Activated CD4-positive, alpha-beta memory T cell treated with anti-CD3 and anti-CD28 coated beads for 36 hours (primary cell): Measurements from ENCODE around the gene RCOR1. TPM values are rescaled to one million over a fixed set of nuclear protein-coding genes. Genes with fewer than 3 reads are reported as not detected.

Experiments
- CTCF ChIA-PET: fragments of 350-600 bp; sonication (Branson Sonifier 250); formaldehyde crosslinking; loops from one replicate; lab custom pipeline; 2021; ENCODE audit warnings: antibody characterized with exemption, inconsistent platforms; lab: Charles Lee
- POLR2A ChIA-PET: fragments of 350-600 bp; sonication (Branson Sonifier 250); formaldehyde crosslinking; loops from one replicate; lab custom pipeline; 2021; ENCODE audit warnings: antibody characterized with exemption; lab: Charles Lee
- DNase-seq: peaks from one replicate; pipeline ENCODE4 v3.0.0-alpha.2; 2020
- H3K27ac Mint-ChIP-seq: one replicate; pipeline ENCODE4 v1.8.0; 2021; ENCODE audit warnings: mixed read lengths
- H3K27me3 Mint-ChIP-seq: one replicate; pipeline ENCODE4 v1.8.0; 2021; ENCODE audit warnings: mixed read lengths
- H3K36me3 Mint-ChIP-seq: one replicate; pipeline ENCODE4 v1.8.0; 2021; ENCODE audit warnings: mixed read lengths
- H3K4me1 Mint-ChIP-seq: one replicate; pipeline ENCODE4 v1.8.0; 2021; ENCODE audit warnings: low read depth, mixed read lengths
- H3K4me3 Mint-ChIP-seq: one replicate; pipeline ENCODE4 v1.8.0; 2021; ENCODE audit warnings: mild to moderate bottlenecking, mixed read lengths
- H3K9me3 Mint-ChIP-seq: one replicate; pipeline ENCODE4 v1.8.0; 2021; ENCODE audit warnings: mixed read lengths
- intact Hi-C: fragments of 100-400 bp; cut with micrococcal nuclease; formaldehyde crosslinking; loops from one replicate; pipeline ENCODE4 v1.15.1; 2023
- total RNA-seq, 2 experiments: library from RNA; stranded (reverse); gene quantifications; one replicate each; pipeline ENCODE4 v1.2.3, GENCODE V29; 2021

Gene RCOR1
- total RNA-seq, 2 experiments from 2014 or later, result 14.1 to 14.3 TPM

DNA sequence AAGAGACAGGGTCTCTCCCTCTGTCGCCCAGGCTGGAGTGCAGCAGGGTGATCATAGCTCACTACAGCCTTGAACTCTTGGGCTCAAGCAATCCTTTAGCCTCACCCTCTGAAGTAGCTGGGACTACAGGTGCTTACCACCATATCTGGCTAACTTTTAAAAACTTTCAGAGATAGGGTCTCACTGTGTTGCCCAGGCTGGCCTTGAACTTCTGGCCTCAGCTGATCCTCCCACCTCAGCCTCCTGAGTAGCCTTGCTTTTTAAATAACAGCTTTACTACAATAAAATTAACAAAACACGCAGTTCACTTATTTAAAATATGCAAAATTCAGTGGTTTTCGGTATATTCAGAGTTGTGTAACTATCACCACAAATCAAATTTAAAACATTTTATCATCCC is 79.0 kb downstream of the RCOR1 start:
- Mint-ChIP-seq H3K4me1 (peaks cover 12% of the 10 kb centered on the region), H3K36me3 (peaks cover 7% of the 10 kb centered on the region), H3K9me3 (peaks cover 5% of the 10 kb centered on the region), H3K27me3 (no peaks in the 10 kb centered on the region), H3K4me3 (no peak overlapping the region), H3K27ac (no peak overlapping the region)
- DNase-seq, result no peak
- intact Hi-C loops, result no loop called here
- ChIA-PET CTCF (no interaction called here), POLR2A (no interaction called here)

DNA sequence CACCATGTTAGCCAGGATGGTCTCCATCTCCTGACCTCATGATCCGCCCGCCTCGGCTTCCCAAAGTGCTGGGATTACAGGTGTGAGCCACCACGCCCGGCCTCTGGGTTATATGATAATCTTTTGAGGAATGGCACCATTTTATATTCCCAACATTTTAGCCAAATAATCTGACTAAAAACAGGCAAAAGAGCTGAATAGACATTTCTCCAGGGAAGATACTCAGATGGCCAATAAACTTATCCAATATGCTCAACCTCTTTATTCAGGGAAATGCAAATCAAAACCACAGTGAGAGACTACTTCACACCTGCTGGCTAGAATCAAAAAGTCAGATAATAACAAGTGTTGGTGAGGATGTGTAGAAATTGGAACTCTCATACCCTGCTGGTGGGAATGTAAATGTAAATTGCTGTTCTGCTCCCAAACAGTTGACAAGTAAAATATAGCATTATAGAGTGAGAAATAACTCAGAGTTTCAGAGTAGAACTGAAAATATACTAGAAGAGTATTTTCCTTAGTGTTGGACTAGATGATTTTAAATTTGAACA is 80.0 kb downstream of the RCOR1 start:
- POLR2A ChIA-PET, result no interaction called here
- CTCF ChIA-PET, result interaction anchor here (1.0 kb wide), 1 partner anchor 81 kb away, joined by 3 read pairs; no protein-coding TSS in a partner anchor
- intact Hi-C loops, result no loop called here
- Mint-ChIP-seq H3K9me3 (peaks cover 5% of the 10 kb centered on the region), H3K27me3 (no peaks in the 10 kb centered on the region), H3K27ac (no peak overlapping the region), H3K4me3 (no peak overlapping the region), H3K4me1 (peaks cover 11% of the 10 kb centered on the region), H3K36me3 (peaks cover 7% of the 10 kb centered on the region)
- DNase-seq, result no peak

DNA sequence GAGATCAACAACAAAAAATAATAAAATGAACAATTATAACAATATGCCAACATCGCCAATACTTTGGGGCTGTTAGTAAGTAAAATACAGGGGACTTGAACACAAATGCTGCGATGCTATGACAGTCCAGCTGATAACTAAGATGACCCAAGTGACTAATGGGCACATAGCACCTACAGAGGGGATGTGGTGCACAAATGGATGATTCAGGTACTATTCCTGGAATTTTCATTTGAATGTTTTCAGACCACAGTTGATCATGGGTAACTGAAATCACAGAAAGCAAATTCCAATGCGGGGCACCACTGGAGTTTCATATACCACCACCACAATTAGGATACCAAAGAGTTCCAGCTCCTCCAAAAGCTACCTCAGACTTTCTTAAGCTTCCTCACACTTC is 82.9 kb downstream of the RCOR1 start:
- Mint-ChIP-seq H3K4me3 (no peak overlapping the region), H3K4me1 (peaks cover 9% of the 10 kb centered on the region), H3K9me3 (peaks cover 5% of the 10 kb centered on the region), H3K27ac (no peak overlapping the region), H3K27me3 (no peaks in the 10 kb centered on the region), H3K36me3 (peaks cover 7% of the 10 kb centered on the region)
- ChIA-PET POLR2A (no interaction called here), CTCF (no interaction called here)
- no peak for DNase-seq
- intact Hi-C loops, result no loop called here

DNA sequence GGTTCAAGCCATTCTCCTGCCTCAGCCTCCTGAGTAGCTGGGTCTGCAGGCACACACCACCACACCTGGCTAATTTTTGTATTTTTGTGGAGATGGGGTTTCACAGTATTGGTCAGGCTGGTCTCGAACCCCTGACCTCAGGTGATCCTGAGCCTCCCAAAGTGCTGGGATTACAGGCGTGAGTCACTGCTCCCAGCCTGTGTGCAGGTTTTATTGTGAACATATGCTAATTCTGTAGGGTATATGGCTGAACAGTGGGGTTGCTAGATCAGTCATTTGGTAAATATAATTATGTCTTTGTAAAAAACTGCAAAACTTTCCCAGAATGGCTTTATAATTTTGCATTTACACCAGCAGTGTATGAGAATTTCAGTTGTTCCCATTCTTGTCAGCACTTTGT is 85.9 kb downstream of the RCOR1 start:
- Mint-ChIP-seq H3K4me1 (peaks cover 6% of the 10 kb centered on the region), H3K27ac (no peak overlapping the region), H3K36me3 (peaks cover 3% of the 10 kb centered on the region), H3K4me3 (no peak overlapping the region), H3K9me3 (no peaks in the 10 kb centered on the region), H3K27me3 (no peaks in the 10 kb centered on the region)
- POLR2A ChIA-PET, result no interaction called here
- intact Hi-C loops, result no loop called here
- CTCF ChIA-PET, result no interaction called here
- DNase-seq, result no peak

DNA sequence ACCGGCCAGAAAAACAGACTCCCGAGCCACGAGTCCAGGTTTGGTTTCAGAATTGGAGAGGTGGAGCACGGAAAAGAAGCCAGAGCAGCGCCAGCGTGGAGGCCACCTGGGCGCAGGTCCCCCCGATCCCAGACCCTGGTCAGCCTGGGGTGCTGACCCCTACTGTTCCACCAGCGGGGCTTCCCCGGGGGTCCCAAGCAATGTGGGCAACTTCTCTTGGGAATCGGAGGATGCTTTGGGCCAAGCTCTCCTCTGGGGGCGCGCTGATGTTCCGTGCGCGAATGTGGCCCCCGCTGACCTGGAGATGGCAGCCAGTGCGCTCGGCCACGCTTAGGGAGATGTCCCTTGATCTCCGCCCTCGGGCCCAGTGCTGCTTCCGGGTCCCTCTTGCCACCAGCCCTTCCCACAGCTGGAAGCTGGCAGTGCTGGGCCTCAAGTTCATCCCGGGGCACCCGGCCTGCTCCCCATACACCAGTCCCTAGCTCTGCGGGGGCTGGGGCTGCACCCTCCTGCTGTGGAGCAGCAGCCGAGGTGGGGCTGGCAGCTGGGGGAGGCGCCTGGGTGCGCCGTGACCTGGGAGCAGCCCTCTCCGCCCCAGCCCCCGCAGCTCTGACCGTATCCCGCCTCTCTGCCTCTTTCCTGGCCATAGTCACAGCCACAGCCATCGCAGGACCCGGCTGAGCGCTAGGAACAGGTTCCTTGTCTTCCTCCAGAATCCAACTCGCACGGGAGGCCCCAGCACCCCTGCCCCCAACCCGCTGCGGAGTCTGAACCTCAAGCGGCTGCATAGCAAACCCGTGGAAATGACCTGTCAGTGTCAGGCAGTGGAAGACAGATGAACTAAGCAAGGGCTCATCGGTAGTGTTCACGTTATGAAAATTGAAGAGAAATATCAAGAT is 91.2 kb downstream of the RCOR1 start:
- DNase-seq, result no peak
- Mint-ChIP-seq H3K9me3 (no peaks in the 10 kb centered on the region), H3K27me3 (no peaks in the 10 kb centered on the region), H3K36me3 (peaks cover 1% of the 10 kb centered on the region), H3K27ac (no peak overlapping the region), H3K4me3 (no peak overlapping the region), H3K4me1 (peaks cover 7% of the 10 kb centered on the region)
- CTCF ChIA-PET, result interaction anchor here (1.5 kb wide), 1 partner anchor 10 kb away, joined by 4 read pairs; no protein-coding TSS in a partner anchor
- POLR2A ChIA-PET, result no interaction called here
- intact Hi-C loops, result no loop called here

DNA sequence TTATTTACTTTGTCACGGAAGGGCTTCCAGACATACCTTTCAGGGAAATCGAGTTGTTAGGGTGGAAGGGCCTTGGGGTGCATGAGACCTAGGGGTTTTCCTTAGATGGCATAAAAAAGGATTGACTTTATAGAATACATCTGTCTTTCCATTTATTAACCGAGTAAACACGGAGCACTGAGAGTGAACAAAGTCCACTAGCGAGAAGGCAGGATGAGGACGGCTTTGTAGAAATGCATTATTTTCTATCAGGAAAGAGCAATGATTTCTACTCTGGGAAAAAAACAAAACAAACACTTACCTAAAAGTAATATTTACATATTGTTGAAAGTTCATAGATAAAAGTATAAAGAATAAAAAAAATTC is 91.8 kb downstream of the RCOR1 start:
- H3K4me3 Mint-ChIP-seq, result no peak overlapping the region
- no peaks in the 10 kb centered on the region for H3K27me3 Mint-ChIP-seq
- ChIA-PET CTCF (interaction anchor here (1.5 kb wide), 1 partner anchor 10 kb away, joined by 4 read pairs; no protein-coding TSS in a partner anchor), POLR2A (no interaction called here)
- intact Hi-C loops, result no loop called here
- no peak overlapping the region for H3K27ac Mint-ChIP-seq
- H3K4me1 Mint-ChIP-seq, result peaks cover 7% of the 10 kb centered on the region
- no peak for DNase-seq
- peaks cover 1% of the 10 kb centered on the region for H3K36me3 Mint-ChIP-seq
- no peaks in the 10 kb centered on the region for H3K9me3 Mint-ChIP-seq

DNA sequence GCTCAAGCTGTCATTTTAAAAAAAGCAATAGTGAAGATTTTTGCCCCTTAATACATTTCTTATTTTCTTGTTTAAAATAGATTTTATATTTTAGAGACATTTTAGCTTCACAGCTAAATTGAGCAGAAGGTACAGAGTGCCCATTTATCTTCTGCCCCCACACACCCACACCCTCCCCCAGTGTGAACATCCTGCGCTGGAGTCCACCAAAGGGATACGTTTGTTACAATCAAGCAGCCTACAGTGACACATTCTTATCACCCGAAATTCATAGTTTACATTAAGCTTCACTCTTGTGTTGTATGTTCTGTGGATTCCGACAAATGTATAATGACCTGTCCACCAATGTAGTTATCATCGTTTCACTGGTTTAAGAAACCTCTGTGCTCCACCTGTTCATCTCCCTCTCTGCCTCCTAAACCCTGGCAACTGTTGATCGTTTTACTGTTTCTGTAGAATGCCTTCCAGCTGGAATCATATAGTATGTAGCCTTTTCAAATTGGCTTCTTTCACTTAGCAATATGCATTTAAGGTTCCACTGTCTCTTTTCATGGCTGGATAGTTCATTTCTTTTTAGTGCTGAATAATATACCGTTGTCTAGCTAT is 93.8 kb downstream of the RCOR1 start:
- Mint-ChIP-seq H3K36me3 (peaks cover 1% of the 10 kb centered on the region), H3K9me3 (no peaks in the 10 kb centered on the region), H3K27ac (no peak overlapping the region), H3K4me3 (no peak overlapping the region), H3K27me3 (no peaks in the 10 kb centered on the region), H3K4me1 (peaks cover 7% of the 10 kb centered on the region)
- intact Hi-C loops, result no loop called here
- POLR2A ChIA-PET, result no interaction called here
- no peak for DNase-seq
- CTCF ChIA-PET, result interaction anchor here (1.8 kb wide), 1 partner anchor 8 kb away, joined by 12 read pairs; no protein-coding TSS in a partner anchor

DNA sequence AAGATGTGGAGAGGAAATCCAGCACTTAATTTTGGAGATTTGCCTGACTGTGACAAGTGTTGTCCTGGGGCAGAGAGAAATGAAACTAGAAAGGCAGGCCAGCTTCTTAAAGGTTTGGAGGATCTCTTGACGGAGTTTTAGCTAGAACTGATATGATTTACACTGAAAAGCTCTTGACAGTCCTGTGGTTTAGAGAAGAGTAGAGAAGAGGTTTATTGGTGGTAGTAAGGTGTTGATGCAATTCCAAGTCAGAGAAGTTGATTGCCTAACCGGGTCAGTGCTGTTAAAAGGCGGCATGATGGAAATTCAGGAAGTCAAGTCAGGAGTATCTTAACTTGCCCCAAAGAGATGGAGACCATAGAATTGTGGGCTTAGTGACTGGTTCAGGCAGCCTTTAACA is 95.8 kb downstream of the RCOR1 start:
- H3K27ac Mint-ChIP-seq, result no peak overlapping the region
- POLR2A ChIA-PET, result no interaction called here

DNA sequence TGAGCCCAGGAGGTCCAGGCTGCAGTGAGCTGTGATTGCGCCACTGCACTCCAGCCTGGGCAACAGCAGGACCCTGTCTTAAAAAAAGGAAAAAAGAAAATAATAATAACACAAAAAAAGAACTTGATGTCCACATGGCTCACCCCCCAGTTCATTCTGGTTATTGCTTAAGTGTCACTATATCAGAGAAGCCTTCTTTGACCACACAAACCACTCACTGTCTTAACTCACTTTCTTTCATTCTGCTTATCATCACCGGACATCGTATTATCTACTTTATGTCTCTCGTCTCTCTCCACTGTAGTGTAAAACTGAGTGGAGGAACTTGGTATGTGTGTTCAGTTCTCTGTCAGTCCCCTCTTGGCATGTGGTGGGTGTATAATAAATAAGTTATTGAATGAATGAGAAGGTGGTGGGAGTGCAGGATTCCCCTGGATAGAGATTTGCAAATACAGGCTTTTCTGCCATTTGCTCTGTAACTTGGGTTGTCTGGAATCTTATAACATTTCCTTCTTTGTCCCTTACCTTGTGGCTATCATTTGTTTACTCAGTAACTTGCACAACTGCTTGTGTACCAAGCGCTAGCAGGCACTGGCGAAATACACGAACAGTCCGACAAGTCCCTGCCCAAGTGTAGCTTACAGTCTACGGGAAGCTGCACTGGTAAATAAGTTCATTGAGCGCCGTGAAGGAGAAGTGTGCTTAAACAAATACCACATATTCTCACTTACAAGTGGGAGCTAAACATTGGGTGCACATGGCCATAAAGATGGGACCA is 98.2 kb downstream of the RCOR1 start:
- ChIA-PET POLR2A (no interaction called here), CTCF (interaction anchor here (1.3 to 2.6 kb wide), 4 partner anchors 96 to 414 kb away, joined by 3 to 7 read pairs (median 4); no protein-coding TSS in a partner anchor)
- intact Hi-C loops, result no loop called here
- no peaks in the 10 kb centered on the region for H3K9me3 Mint-ChIP-seq
- DNase-seq, result no peak
- H3K36me3 Mint-ChIP-seq, result no peaks in the 10 kb centered on the region
- no peaks in the 10 kb centered on the region for H3K27me3 Mint-ChIP-seq
- H3K4me1 Mint-ChIP-seq, result peaks cover 7% of the 10 kb centered on the region
- no peak overlapping the region for H3K27ac Mint-ChIP-seq
- no peak overlapping the region for H3K4me3 Mint-ChIP-seq

More for the DNA sequence above, 95.8 kb downstream of the RCOR1 start:
- intact Hi-C loops, result no loop called here
- Mint-ChIP-seq H3K4me3 (no peak overlapping the region), H3K4me1 (peaks cover 7% of the 10 kb centered on the region), H3K36me3 (no peaks in the 10 kb centered on the region), H3K27me3 (no peaks in the 10 kb centered on the region), H3K9me3 (no peaks in the 10 kb centered on the region)
- no peak for DNase-seq
- CTCF ChIA-PET, result no interaction called here

DNA sequence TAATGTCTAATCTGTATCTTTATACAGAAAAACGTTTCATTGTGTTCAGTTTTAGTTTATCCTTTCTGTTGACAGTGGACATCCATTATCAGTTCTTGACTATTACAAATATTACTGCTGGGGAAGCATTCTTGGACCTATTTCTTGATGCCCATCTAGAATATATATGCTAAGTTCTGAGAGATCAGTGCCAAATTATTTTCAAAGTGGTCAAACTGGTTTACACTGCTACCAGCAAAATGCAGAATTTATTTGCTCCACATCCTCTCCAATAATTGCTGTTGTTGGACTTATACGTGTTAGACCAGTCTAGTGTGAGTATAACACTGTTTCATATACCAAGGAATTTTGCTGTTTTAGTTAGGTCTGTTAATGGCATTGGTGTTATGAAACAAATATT is 99.3 kb downstream of the RCOR1 start:
- Mint-ChIP-seq H3K9me3 (no peaks in the 10 kb centered on the region), H3K36me3 (no peaks in the 10 kb centered on the region), H3K4me3 (no peak overlapping the region), H3K27ac (no peak overlapping the region), H3K4me1 (peaks cover 16% of the 10 kb centered on the region), H3K27me3 (no peaks in the 10 kb centered on the region)
- intact Hi-C loops, result no loop called here
- ChIA-PET CTCF (interaction anchor here (1.3 to 2.6 kb wide), 2 partner anchors 97 to 413 kb away, joined by 3 to 7 read pairs; no protein-coding TSS in a partner anchor), POLR2A (no interaction called here)
- no peak for DNase-seq

DNA sequence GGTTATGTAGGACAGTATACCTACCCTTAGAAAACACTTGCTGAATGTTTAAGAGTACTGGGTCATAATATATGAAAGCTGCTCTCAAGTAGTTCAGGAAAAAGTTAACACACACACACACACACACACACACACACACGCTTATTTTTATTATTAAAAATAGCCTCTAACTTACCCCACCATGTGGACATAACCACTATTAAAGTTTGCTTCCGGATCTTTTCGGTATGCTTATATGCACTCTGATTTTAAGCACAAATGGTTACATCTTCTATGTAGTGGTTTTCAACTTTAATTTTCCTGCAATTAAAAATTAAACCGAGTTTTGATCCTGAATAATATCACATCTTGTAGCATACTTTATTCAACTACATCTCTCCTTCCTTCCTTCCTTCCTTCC is 99.9 kb downstream of the RCOR1 start:
- Mint-ChIP-seq H3K27me3 (no peaks in the 10 kb centered on the region), H3K9me3 (no peaks in the 10 kb centered on the region), H3K27ac (no peak overlapping the region), H3K4me3 (no peak overlapping the region), H3K4me1 (peaks cover 21% of the 10 kb centered on the region), H3K36me3 (no peaks in the 10 kb centered on the region)
- POLR2A ChIA-PET, result no interaction called here
- CTCF ChIA-PET, result interaction anchor here (1.3 kb wide), 1 partner anchor 412 kb away, joined by 4 read pairs; no protein-coding TSS in a partner anchor
- intact Hi-C loops, result no loop called here
- no peak for DNase-seq
